H1 (cell line): ENCODE measurements around the gene TMEM151A.

Source experiments
- CREB1 ChIP-seq: IDR thresholded peaks from 2 replicates; pipeline ENCODE4 v1.6.1; 2012; ENCODE audit warnings: inconsistent platforms
- EP300 ChIP-seq, 2 experiments: IDR thresholded peaks; 1 replicate in 1 of 2; 2 replicates in 1 of 2; pipeline ENCODE4 v1.6.1; 2011 to 2012; ENCODE audit warnings: low read depth in 2 of 2, low read length in 2 of 2, mild to moderate bottlenecking in 2 of 2, borderline replicate concordance in 1 of 2, inconsistent platforms in 1 of 2, moderate library complexity in 1 of 2
- FOSL1 ChIP-seq: IDR thresholded peaks from 2 replicates; pipeline ENCODE4 v1.6.1; 2011; ENCODE audit warnings: mild to moderate bottlenecking, low read depth, low read length, moderate library complexity; ENCODE audit not compliant: insufficient read depth
- MAFK ChIP-seq: IDR thresholded peaks from 2 replicates; pipeline ENCODE4 v1.6.1; 2012; ENCODE audit warnings: low read depth, mild to moderate bottlenecking, improper control_type of control experiment, low read length
- POLR2A ChIP-seq, 2 experiments: IDR thresholded peaks; 1 replicate in 1 of 2; 2 replicates in 1 of 2; pipeline ENCODE4 v1.6.1; 2011; ENCODE audit warnings: low read depth in 2 of 2, low read length in 2 of 2, mild to moderate bottlenecking in 2 of 2; ENCODE audit errors: control extremely low read depth in 1 of 2
- RBBP5 ChIP-seq: IDR thresholded peaks from 2 replicates; pipeline ENCODE4 v1.7.1; 2012; ENCODE audit warnings: low read depth, mild to moderate bottlenecking, inconsistent platforms, low read length, moderate library complexity, borderline replicate concordance
- SP2 ChIP-seq: IDR thresholded peaks from 2 replicates; pipeline ENCODE4 v1.6.1; 2012; ENCODE audit warnings: mild to moderate bottlenecking, low read length, inconsistent platforms
- TF ChIP-seq, protein P1 (sequence below), 3 experiments: IDR thresholded peaks; 1 replicate in 2 of 3; 2 replicates in 1 of 3; pipeline versions ENCODE4 v1.5.1 to v1.6.1; 2011; ENCODE audit warnings: low read length in 3 of 3, mild to moderate bottlenecking in 3 of 3, inconsistent platforms in 2 of 3, low read depth in 1 of 3, moderate library complexity in 1 of 3; ENCODE audit not compliant: insufficient read depth in 1 of 3; ENCODE audit errors: control extremely low read depth in 1 of 3
- TF ChIP-seq, protein P2 (sequence below): IDR thresholded peaks from 2 replicates; pipeline ENCODE4 v1.6.1; 2012; ENCODE audit warnings: inconsistent platforms
- TF ChIP-seq, protein P3 (sequence below): IDR thresholded peaks from 2 replicates; pipeline ENCODE4 v1.6.1; 2011; ENCODE audit warnings: low read length, improper control_type of control experiment

DNA sequence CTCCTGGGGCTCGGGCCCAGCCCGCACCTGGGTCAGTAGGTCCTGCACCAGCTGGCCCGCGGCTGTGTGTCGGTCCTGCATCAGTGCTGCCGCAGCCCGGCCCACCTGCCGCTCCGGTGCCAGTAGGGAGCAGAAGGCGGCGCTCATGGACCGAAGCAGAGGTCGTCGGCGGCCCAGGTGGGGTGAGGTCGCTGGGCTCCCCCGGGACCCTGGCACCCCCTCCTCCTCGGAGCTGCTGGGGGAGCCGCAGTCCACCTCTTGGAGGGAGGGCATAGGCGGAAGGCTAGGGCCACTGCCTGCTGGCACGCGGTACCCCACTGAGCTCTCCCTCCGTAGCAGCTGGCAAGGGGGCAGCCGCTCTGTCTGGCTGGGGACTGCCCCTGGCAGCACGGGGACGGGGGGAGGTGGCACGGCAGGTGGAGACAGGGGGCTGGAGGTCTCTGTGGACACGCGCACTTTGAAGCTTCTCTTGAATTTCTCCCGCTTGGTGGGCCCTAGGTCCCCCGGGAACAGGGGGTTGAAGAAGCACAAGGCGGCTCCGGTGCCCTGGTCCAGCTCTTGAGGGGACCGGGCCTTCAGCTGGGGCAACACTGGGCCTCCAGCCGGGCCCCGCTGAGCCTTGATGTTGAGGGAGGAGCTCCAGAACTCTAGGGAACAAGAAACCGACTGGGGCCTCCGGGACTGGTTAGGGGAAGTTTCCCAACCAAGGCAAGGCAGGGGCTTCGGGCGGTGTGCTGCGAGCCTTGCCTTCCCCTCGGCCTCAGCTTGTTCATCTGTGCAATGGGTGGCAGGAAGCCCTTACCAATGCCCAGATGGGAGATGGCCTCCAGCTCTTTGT, 43.1 kb downstream of the TMEM151A start:
- TF ChIP-seq, protein P1, sequence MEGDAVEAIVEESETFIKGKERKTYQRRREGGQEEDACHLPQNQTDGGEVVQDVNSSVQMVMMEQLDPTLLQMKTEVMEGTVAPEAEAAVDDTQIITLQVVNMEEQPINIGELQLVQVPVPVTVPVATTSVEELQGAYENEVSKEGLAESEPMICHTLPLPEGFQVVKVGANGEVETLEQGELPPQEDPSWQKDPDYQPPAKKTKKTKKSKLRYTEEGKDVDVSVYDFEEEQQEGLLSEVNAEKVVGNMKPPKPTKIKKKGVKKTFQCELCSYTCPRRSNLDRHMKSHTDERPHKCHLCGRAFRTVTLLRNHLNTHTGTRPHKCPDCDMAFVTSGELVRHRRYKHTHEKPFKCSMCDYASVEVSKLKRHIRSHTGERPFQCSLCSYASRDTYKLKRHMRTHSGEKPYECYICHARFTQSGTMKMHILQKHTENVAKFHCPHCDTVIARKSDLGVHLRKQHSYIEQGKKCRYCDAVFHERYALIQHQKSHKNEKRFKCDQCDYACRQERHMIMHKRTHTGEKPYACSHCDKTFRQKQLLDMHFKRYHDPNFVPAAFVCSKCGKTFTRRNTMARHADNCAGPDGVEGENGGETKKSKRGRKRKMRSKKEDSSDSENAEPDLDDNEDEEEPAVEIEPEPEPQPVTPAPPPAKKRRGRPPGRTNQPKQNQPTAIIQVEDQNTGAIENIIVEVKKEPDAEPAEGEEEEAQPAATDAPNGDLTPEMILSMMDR (IDR thresholded peaks at IDR 0.05; ENCODE audit: control extremely low read depth in 1 of 3, insufficient read depth in 1 of 3, low read depth in 1 of 3, low read length in 3 of 3), result no peak
- TF ChIP-seq MAFK (no peak), RBBP5 (no peak), SP2 (no peak), EP300 (IDR thresholded peaks at IDR 0.05; ENCODE audit: borderline replicate concordance in 1 of 2, low read depth in 2 of 2, low read length in 2 of 2) (no peak), CREB1 (no peak), POLR2A (IDR thresholded peaks at IDR 0.05; ENCODE audit: control extremely low read depth in 1 of 2, low read depth in 2 of 2, low read length in 2 of 2) (no peak), FOSL1 (no peak)
- TF ChIP-seq, protein P2, sequence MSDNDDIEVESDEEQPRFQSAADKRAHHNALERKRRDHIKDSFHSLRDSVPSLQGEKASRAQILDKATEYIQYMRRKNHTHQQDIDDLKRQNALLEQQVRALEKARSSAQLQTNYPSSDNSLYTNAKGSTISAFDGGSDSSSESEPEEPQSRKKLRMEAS, result no peak
- TF ChIP-seq, protein P3, sequence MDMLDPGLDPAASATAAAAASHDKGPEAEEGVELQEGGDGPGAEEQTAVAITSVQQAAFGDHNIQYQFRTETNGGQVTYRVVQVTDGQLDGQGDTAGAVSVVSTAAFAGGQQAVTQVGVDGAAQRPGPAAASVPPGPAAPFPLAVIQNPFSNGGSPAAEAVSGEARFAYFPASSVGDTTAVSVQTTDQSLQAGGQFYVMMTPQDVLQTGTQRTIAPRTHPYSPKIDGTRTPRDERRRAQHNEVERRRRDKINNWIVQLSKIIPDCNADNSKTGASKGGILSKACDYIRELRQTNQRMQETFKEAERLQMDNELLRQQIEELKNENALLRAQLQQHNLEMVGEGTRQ, result no peak
